Activated T-cell treated with anti-CD3 and anti-CD28 coated beads for 24 hours (primary cell): ENCODE results near the gene PXK.

Source experiments
- DNase-seq: peaks from one replicate; pipeline ENCODE4 v3.0.0-alpha.2; 2020; ENCODE audit warnings: low read depth

Gene PXK

GRCh38 chr3:58347984-58348383, 15.3 kb downstream of the PXK start:
- DNase-seq = no peak

DNA sequence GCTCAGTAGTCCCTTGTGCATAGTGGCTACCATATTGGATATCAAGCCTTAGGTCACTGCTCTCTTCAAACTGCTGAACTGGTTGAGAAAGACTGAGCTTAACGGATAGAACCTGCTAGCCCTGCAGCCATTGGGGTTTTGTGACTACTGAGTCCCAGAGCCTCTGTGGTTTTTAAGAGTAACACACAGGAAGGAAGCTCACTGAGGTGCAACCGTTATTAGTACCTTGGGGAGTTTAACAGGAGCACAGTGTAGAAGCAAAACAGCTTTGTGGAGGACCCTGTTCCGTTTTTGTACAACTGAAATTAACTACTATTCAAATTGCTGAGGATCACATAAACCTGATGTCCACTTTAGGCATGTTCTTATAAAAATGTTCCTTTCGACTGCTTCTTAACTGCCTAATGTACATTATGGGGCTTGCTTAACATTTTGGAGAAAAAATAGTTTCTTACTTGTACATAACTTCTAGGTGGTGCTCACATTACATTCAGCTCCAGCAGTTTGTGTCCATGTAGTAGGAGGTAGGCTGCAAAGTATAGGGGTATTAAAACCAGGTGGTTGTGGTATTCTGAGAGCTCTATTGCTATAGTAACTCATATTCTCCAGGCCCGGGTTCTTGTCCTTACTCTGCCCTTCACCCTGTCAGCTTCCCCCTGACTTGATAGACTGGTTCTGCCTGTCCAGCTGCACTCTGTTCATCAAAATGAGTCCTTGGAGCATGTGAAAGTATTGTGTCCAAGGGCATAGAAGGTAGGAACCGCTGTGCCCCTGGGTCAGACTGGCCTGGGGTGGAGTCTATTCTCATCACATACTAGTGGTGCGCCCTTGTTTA, 17.3 kb downstream of the PXK start:
- no peak for DNase-seq

DNA sequence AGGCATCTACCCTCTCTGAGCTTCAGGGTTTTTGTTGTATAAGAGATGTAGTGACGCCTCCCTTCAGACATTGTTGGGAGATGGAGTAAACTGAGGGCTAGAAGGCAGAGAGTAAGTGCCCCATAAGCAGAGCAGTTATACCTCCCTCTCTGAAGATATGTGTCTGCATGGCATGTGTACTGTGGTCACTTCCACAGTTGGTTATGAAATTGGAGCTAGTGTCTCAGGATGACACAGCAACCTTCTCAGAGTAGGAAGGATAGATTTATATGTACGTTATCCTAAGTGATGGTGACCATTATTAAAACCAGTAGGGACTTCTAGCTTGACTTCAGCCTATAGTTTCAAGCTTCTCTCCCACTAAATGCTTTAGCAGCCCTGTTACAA, 17.9 kb downstream of the PXK start:
- DNase-seq = no peak

DNA sequence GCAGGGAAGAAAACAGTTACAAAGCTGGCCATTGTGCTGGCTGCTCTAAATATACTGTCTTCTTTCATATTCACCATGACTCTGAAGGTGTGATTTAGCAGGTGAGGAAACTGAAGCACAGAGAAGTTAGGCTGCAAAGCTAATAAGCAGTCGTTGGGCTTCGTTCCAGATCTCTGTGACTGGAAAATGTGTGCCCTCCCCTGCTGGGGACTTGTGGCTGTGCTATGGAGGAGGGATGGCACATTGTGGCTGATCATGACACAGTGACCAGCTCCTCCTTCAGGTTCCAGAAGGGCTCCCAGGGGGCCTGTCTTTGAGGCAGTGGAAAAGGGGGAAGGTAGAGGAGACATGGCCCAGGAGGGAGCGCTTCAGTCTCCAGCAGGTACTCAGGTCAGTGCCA, 19.2 kb downstream of the PXK start:
- DNase-seq = no peak

- DNase-seq = no peak
Observed at GRCh38 chr3:58352626-58353025, 19.9 kb downstream of the PXK start.

DNA sequence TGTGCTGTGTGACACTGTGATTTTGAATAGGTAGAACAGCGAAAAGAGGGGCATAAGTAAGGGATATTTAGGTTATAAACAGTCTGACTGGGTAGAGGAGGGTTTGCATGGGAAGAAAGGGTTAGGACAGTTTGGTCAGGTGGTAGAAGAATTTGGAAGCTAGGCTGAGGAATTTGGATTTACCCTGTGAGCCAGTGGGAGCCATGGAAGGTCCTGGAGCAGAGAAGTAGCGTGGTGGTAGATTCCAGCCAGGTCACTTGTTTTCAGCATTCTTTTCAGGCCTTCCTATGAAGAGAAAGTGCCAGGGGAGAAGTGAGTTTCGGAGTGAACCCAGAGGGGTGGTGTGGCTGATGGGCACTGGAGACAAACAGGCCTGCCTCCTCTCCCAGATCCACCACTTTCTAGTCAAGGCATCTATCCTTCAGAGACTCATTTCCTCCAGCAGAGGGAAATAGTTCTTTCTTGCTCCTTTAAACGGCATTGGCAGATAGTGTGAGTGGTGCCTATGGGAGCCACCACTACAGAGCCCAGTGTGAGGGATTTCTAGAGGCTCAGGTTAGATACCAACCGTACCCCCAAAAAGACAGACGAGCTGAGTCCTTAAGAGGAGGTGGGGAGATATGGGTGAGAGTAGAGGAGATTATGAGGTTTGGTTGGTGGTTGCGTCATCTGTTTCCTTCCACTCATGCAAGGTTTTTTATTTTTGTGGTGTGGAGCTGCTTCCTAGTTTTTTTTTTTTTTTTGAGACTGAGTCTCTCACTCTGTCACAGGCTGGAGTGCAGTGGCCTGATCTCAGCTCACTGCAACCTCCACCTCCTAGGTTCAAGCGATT, 21.2 kb downstream of the PXK start:
- DNase-seq = no peak

- DNase-seq = no peak
Observed at GRCh38 chr3:58355179-58355578, 22.5 kb downstream of the PXK start.

- no peak for DNase-seq
Observed at GRCh38 chr3:58356054-58356453, 23.4 kb downstream of the PXK start.

GRCh38 chr3:58357402-58357801, 24.7 kb downstream of the PXK start:
- DNase-seq = no peak

DNA sequence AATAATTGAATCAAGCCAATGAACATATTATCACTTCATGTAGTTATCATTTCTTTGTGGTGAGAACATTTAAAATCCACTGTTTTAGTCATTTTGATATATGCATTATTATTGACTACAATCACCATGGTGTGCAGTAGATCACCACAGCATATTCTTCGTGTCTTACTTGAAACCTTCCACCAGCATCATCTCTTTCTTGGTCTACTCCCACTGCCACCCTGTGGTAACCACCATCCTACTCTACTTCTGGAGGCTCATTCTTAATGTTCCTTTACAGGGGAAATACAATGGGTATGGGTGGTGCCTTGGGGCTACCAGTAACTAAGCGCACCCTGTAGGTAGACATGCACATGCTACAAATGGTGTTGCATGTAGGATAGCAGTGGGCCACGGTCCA, 25.4 kb downstream of the PXK start:
- DNase-seq = no peak

DNA sequence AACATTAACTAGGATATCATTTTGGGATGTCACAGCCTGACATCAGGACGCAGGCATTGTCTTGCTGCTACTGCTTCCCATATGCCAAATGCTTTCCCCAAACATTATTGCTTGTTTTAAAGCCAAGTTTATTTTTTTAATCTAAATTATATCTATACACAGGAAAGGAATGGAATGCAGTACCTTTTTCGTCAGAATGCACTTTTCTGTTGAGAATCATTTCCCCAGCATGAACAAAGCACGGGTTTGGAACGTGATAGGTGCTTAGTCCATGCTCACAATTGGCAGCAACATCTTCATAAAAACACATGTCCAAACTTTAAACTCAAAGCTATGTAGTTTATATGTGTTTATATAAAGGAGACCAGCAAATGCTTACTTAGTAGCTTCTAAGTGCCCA, 26.1 kb downstream of the PXK start:
- no peak for DNase-seq

- no peak for DNase-seq
Observed at GRCh38 chr3:58359621-58360020, 26.9 kb downstream of the PXK start.

- no peak for DNase-seq
Observed at GRCh38 chr3:58361866-58362265, 29.2 kb downstream of the PXK start.

- no peak for DNase-seq
Observed at GRCh38 chr3:58366699-58367098, 34.0 kb downstream of the PXK start.

DNA sequence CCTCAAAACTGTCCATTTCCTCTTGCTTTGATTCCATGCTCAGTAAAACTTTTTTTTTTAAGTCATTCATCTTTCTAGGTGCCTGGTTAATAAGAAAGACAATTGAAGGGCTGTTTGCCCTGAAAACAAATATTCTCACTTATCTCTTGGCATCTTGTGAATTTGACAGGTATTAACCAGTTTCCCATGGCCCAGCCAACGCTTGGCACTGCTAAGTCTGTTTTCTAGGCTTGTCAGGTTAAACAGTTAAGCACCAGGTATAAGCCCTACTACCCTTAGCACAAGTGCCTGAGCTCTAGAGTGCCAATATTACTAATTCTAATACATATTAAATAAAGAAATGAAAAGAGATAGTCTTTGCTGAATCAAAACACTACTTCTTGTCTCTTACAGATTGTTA, 36.3 kb downstream of the PXK start:
- DNase-seq = no peak

DNA sequence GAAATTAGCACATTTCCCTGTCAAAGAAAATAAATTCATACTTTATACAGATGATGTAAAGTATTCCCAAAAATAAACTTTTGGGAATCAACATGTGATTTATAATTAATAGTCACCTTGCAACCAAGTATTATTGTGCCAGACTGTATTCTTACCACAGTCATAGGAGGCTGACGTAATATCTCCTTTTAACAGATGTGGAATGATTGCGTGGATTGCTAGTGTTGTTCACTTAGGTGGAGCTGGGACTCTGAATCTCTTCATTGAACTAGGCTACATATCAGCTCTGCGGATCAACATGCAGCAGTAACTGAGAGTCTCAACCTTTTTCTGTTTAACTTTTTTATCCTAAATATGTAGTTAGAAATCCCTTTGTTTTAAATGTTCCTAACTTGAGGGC, 37.2 kb downstream of the PXK start:
- no peak for DNase-seq

GRCh38 chr3:58370407-58370806, 37.7 kb downstream of the PXK start:
- no peak for DNase-seq

GRCh38 chr3:58371754-58372153, 39.1 kb downstream of the PXK start:
- no peak for DNase-seq

GRCh38 chr3:58375254-58375653, 42.6 kb downstream of the PXK start:
- no peak for DNase-seq

DNA sequence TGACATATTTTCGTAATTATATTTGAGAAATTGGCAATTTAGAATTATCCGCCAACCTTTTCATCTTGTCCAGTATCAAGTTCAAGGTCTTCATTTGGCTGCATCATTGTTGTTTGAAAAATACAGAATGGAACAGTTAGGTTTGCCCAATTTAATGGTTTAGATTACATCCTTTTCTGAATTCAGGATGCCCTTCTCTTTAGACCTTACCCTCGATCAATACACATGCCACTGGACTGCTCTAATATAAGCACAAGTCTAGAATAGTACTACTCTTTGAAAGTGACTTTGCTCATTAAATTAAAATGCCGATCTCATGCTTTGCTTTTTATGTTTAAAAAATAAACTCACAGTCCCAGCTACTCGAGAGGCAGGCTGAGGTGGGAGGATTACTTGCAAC, 44.5 kb downstream of the PXK start:
- DNase-seq = no peak

DNA sequence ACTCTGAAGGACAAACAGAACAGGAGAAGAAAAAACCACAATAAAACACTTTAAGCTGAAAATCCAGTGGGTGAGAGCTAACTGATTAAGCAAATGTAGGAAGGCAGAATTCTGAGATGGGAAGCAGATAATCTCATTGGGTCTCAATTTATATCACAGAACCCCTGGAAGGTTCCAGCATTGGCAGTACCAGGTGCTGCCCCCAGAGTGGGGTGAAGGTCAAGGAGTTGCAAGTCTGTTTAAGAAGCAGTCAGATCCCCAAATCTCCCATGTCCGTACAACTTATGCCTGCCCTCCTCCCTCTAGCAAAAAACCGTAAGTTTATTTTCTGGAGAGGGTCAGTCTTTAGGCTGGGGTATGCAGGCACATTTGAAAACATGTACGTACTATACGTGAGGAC, 45.1 kb downstream of the PXK start:
- no peak for DNase-seq

GRCh38 chr3:58379351-58380073, 46.8 kb downstream of the PXK start:
- no peak for DNase-seq

DNA sequence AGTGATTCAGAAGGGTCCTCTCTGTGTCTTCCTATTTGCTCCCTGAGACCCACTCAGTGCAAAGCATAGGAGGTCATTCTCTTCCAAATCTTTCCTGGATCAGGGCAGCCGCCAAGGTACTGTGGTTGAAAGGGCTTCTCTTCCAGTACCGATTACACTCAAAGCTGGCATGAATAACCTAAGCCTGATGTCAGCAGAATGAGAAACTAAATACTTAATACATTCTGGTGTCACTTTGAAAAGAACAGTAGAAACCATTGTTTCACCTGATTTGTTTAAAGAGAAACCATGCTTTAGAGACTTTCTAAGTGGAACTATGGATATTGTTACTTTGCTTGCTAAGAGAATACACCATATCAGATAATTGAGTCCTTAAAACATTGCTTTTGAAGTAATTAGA, 50.8 kb downstream of the PXK start:
- no peak for DNase-seq
